ENCODE results near the gene FBXO47.

Gene FBXO47

GRCh38 chr17:38910325-38910724 is 56.9 kb downstream of the FBXO47 start:
- Histone ChIP-seq H3K4me1 (ENCODE audit: control insufficient read depth in 1 of 2, insufficient read depth in 2 of 2, low read length in 2 of 2) (peaks cover 7 to 62% of the 10 kb centered on the region in 2 donors), H3K36me3 (ENCODE audit: control insufficient read depth in 1 of 2, insufficient read depth in 2 of 2, low read length in 2 of 2) (peaks cover 20 to 24% of the 10 kb centered on the region in 2 donors), H3K27ac (ENCODE audit: low read length) (no peak overlapping the region), H3K9me3 (ENCODE audit: control insufficient read depth in 1 of 2, low read length in 2 of 2) (no peaks in the 10 kb centered on the region), H3K27me3 (ENCODE audit: low read depth, low read length) (no peaks in the 10 kb centered on the region), H3K4me3 (ENCODE audit: low read depth in 1 of 2, low read length in 2 of 2) (no peak overlapping the region)

- H3K27me3 ChIP-seq (ENCODE audit: low read depth, low read length), result no peaks in the 10 kb centered on the region
- H3K4me3 ChIP-seq (ENCODE audit: low read depth in 1 of 2, low read length in 2 of 2), result no peak overlapping the region
- H3K9me3 ChIP-seq (ENCODE audit: control insufficient read depth in 1 of 2, low read length in 2 of 2), result no peaks in the 10 kb centered on the region
- peaks cover 7 to 49% of the 10 kb centered on the region in 2 donors for H3K4me1 ChIP-seq (ENCODE audit: control insufficient read depth in 1 of 2, insufficient read depth in 2 of 2, low read length in 2 of 2)
- H3K27ac ChIP-seq (ENCODE audit: low read length), result no peak overlapping the region
- H3K36me3 ChIP-seq (ENCODE audit: control insufficient read depth in 1 of 2, insufficient read depth in 2 of 2, low read length in 2 of 2), result peaks cover 13 to 23% of the 10 kb centered on the region in 2 donors
Observed at GRCh38 chr17:38908676-38909181, 58.5 kb downstream of the FBXO47 start.

GRCh38 chr17:38907930-38908675 is 59.1 kb downstream of the FBXO47 start:
- no peaks in the 10 kb centered on the region for H3K9me3 ChIP-seq (ENCODE audit: control insufficient read depth in 1 of 2, low read length in 2 of 2)
- H3K4me3 ChIP-seq (ENCODE audit: low read depth in 1 of 2, low read length in 2 of 2), result no peak overlapping the region
- H3K27ac ChIP-seq (ENCODE audit: low read length), result no peak overlapping the region
- H3K27me3 ChIP-seq (ENCODE audit: low read depth, low read length), result no peaks in the 10 kb centered on the region
- peaks cover 16 to 20% of the 10 kb centered on the region in 2 donors for H3K36me3 ChIP-seq (ENCODE audit: control insufficient read depth in 1 of 2, insufficient read depth in 2 of 2, low read length in 2 of 2)
- peaks cover 5 to 43% of the 10 kb centered on the region in 2 donors for H3K4me1 ChIP-seq (ENCODE audit: control insufficient read depth in 1 of 2, insufficient read depth in 2 of 2, low read length in 2 of 2)

- H3K4me3 ChIP-seq (ENCODE audit: low read depth in 1 of 2, low read length in 2 of 2), result no peak overlapping the region
- no peaks in the 10 kb centered on the region for H3K27me3 ChIP-seq (ENCODE audit: low read depth, low read length)
- H3K4me1 ChIP-seq (ENCODE audit: control insufficient read depth in 1 of 2, insufficient read depth in 2 of 2, low read length in 2 of 2), result peaks cover 0 to 35% of the 10 kb centered on the region in 2 donors
- H3K27ac ChIP-seq (ENCODE audit: low read length), result no peak overlapping the region
- peaks cover 16 to 22% of the 10 kb centered on the region in 2 donors for H3K36me3 ChIP-seq (ENCODE audit: control insufficient read depth in 1 of 2, insufficient read depth in 2 of 2, low read length in 2 of 2)
- H3K9me3 ChIP-seq (ENCODE audit: control insufficient read depth in 1 of 2, low read length in 2 of 2), result no peaks in the 10 kb centered on the region
Observed at GRCh38 chr17:38906460-38907228, 60.6 kb downstream of the FBXO47 start.

GRCh38 chr17:38905375-38905774 is 61.8 kb downstream of the FBXO47 start:
- H3K4me3 ChIP-seq (ENCODE audit: low read depth in 1 of 2, low read length in 2 of 2), result no peak overlapping the region
- H3K27me3 ChIP-seq (ENCODE audit: low read depth, low read length), result no peaks in the 10 kb centered on the region
- H3K9me3 ChIP-seq (ENCODE audit: control insufficient read depth in 1 of 2, low read length in 2 of 2), result no peaks in the 10 kb centered on the region
- peaks cover 10 to 44% of the 10 kb centered on the region in 2 donors for H3K4me1 ChIP-seq (ENCODE audit: control insufficient read depth in 1 of 2, insufficient read depth in 2 of 2, low read length in 2 of 2)
- no peak overlapping the region for H3K27ac ChIP-seq (ENCODE audit: low read length)
- H3K36me3 ChIP-seq (ENCODE audit: control insufficient read depth in 1 of 2, insufficient read depth in 2 of 2, low read length in 2 of 2), result peaks cover 16 to 22% of the 10 kb centered on the region in 2 donors

- H3K4me1 ChIP-seq (ENCODE audit: control insufficient read depth in 1 of 2, insufficient read depth in 2 of 2, low read length in 2 of 2), result peaks cover 10 to 45% of the 10 kb centered on the region in 2 donors
- H3K9me3 ChIP-seq (ENCODE audit: control insufficient read depth in 1 of 2, low read length in 2 of 2), result no peaks in the 10 kb centered on the region
- H3K4me3 ChIP-seq (ENCODE audit: low read depth in 1 of 2, low read length in 2 of 2), result no peak overlapping the region
- peaks cover 16 to 19% of the 10 kb centered on the region in 2 donors for H3K36me3 ChIP-seq (ENCODE audit: control insufficient read depth in 1 of 2, insufficient read depth in 2 of 2, low read length in 2 of 2)
- H3K27me3 ChIP-seq (ENCODE audit: low read depth, low read length), result no peaks in the 10 kb centered on the region
- H3K27ac ChIP-seq (ENCODE audit: low read length), result no peak overlapping the region
Observed at GRCh38 chr17:38904892-38905291, 62.3 kb downstream of the FBXO47 start.

GRCh38 chr17:38903404-38903803 is 63.8 kb downstream of the FBXO47 start:
- no peaks in the 10 kb centered on the region for H3K9me3 ChIP-seq (ENCODE audit: control insufficient read depth in 1 of 2, low read length in 2 of 2)
- H3K27me3 ChIP-seq (ENCODE audit: low read depth, low read length), result no peaks in the 10 kb centered on the region
- H3K36me3 ChIP-seq (ENCODE audit: control insufficient read depth in 1 of 2, insufficient read depth in 2 of 2, low read length in 2 of 2), result peaks cover 25 to 26% of the 10 kb centered on the region in 2 donors
- H3K4me1 ChIP-seq (ENCODE audit: control insufficient read depth in 1 of 2, insufficient read depth in 2 of 2, low read length in 2 of 2), result peaks cover 10 to 47% of the 10 kb centered on the region in 2 donors
- H3K27ac ChIP-seq (ENCODE audit: low read length), result no peak overlapping the region
- no peak overlapping the region for H3K4me3 ChIP-seq (ENCODE audit: low read depth in 1 of 2, low read length in 2 of 2)

GRCh38 chr17:38900978-38901656 is 66.1 kb downstream of the FBXO47 start:
- Histone ChIP-seq H3K4me3 (ENCODE audit: low read depth in 1 of 2, low read length in 2 of 2) (no peak overlapping the region), H3K36me3 (ENCODE audit: control insufficient read depth in 1 of 2, insufficient read depth in 2 of 2, low read length in 2 of 2) (peaks cover 22 to 29% of the 10 kb centered on the region in 2 donors), H3K9me3 (ENCODE audit: control insufficient read depth in 1 of 2, low read length in 2 of 2) (no peaks in the 10 kb centered on the region), H3K27ac (ENCODE audit: low read length) (peak overlapping the region; percentile 14), H3K27me3 (ENCODE audit: low read depth, low read length) (no peaks in the 10 kb centered on the region), H3K4me1 (ENCODE audit: control insufficient read depth in 1 of 2, insufficient read depth in 2 of 2, low read length in 2 of 2) (peaks cover 26 to 50% of the 10 kb centered on the region in 2 donors)

- H3K36me3 ChIP-seq (ENCODE audit: control insufficient read depth in 1 of 2, insufficient read depth in 2 of 2, low read length in 2 of 2), result peaks cover 27 to 29% of the 10 kb centered on the region in 2 donors
- H3K4me3 ChIP-seq (ENCODE audit: low read depth in 1 of 2, low read length in 2 of 2), result no peak overlapping the region
- no peaks in the 10 kb centered on the region for H3K9me3 ChIP-seq (ENCODE audit: control insufficient read depth in 1 of 2, low read length in 2 of 2)
- peaks cover 26 to 53% of the 10 kb centered on the region in 2 donors for H3K4me1 ChIP-seq (ENCODE audit: control insufficient read depth in 1 of 2, insufficient read depth in 2 of 2, low read length in 2 of 2)
- H3K27ac ChIP-seq (ENCODE audit: low read length), result peak overlapping the region; percentile 31
- H3K27me3 ChIP-seq (ENCODE audit: low read depth, low read length), result no peaks in the 10 kb centered on the region
Observed at GRCh38 chr17:38899421-38899820, 67.8 kb downstream of the FBXO47 start.

- peak overlapping the region; percentile 39 for H3K27ac ChIP-seq (ENCODE audit: low read length)
- H3K27me3 ChIP-seq (ENCODE audit: low read depth, low read length), result no peaks in the 10 kb centered on the region
- H3K4me1 ChIP-seq (ENCODE audit: control insufficient read depth in 1 of 2, insufficient read depth in 2 of 2, low read length in 2 of 2), result peaks cover 31 to 55% of the 10 kb centered on the region in 2 donors
- no peaks in the 10 kb centered on the region for H3K9me3 ChIP-seq (ENCODE audit: control insufficient read depth in 1 of 2, low read length in 2 of 2)
- no peak overlapping the region for H3K4me3 ChIP-seq (ENCODE audit: low read depth in 1 of 2, low read length in 2 of 2)
- H3K36me3 ChIP-seq (ENCODE audit: control insufficient read depth in 1 of 2, insufficient read depth in 2 of 2, low read length in 2 of 2), result peaks cover 25 to 29% of the 10 kb centered on the region in 2 donors
Observed at GRCh38 chr17:38898812-38899348, 68.3 kb downstream of the FBXO47 start.
